Motor neuron (in vitro differentiated cells): Measurements from ENCODE around the gene HPCAL1. TPM values are rescaled to one million over a fixed set of nuclear protein-coding genes. Genes with fewer than 3 reads are reported as not detected.
A peak's percentile ranks its signal among the peaks of the same experiment; 100 is the strongest.

ENCODE experiments used
- ATAC-seq, 8 experiments: fragments of 200-7000 bp; cut with Tn5 transposase; replicated peaks in 6 of 8; 2 replicates each; pipeline ENCODE4 v1.8.0; 2021; ENCODE audit warnings: mild to moderate bottlenecking in 8 of 8, moderate library complexity in 8 of 8
- H3K27ac ChIP-seq, 2 donors: fragments of 250-450 bp; sonication (Bioruptor Pico); 2 replicates each; pipeline ENCODE4 v1.9.0; 2021; ENCODE audit warnings: antibody characterized with exemption in 2 of 2, mild to moderate bottlenecking in 2 of 2, moderate library complexity in 1 of 2
- H3K4me1 ChIP-seq, 2 donors: fragments of 250-450 bp; sonication (Bioruptor Pico); replicated peaks in 1 of 2; 2 replicates each; pipeline ENCODE4 v1.6.1; 2021; ENCODE audit warnings: antibody characterized with exemption in 2 of 2, mild to moderate bottlenecking in 2 of 2, moderate library complexity in 1 of 2
- H3K4me3 ChIP-seq, 5 donors: fragments of 250-450 bp; sonication (Bioruptor Pico); 2 replicates each; pipeline ENCODE4 v1.9.0; 2021; ENCODE audit warnings: antibody characterized with exemption in 5 of 5, mild to moderate bottlenecking in 5 of 5, moderate library complexity in 4 of 5
- WGBS, 10 experiments: fragments of 450-650 bp; shearing (Covaris generic); methylation state at CpG; one replicate each; pipeline ENCODE4 v1.0.0; 2022; 5-methylcytosine and 5-hydroxymethylcytosine counted together
- in situ Hi-C, 9 experiments: fragments of 400-800 bp; cut with MboI; loops; one replicate each; pipeline ENCODE4 v1.15.0; 2021; ENCODE audit warnings: low sequenced_read_pairs in 9 of 9, low pct_unique_long_range_greater_than_20kb in 2 of 9; ENCODE audit not compliant: unreplicated experiment in 9 of 9
- total RNA-seq, 8 experiments: library from RNA; unstranded; fragments of 300-600 nt; gene quantifications; 2 replicates each; pipeline versions ENCODE4 v1.2.3 to v1.2.4, GENCODE V29; 2022

HPCAL1 gene
- total RNA-seq, 8 experiments from 2014 or later: 19.0 to 43.2 (median 24.9) TPM

GRCh38 chr2:10372862-10373240 lies 70.1 kb downstream of the HPCAL1 start:
- Histone ChIP-seq H3K4me3 (no peak overlapping the region), H3K4me1 (peaks cover 24 to 27% of the 10 kb centered on the region in 2 donors), H3K27ac (no peak overlapping the region)
- in situ Hi-C loops: no loop called here
- no peak for ATAC-seq
- WGBS, 10 experiments: 75 to 93% methylated on average over 3 to 4 of the region's 7 CpGs; no CpG with 5 or more reads in 8 of the 10 experiments

GRCh38 chr2:10373931-10374330 lies 71.2 kb downstream of the HPCAL1 start:
- WGBS, 10 experiments: 62 to 100% (median 78%) methylated on average over 1 to 8 of the region's 10 CpGs; no CpG with 5 or more reads in 6 of the 10 experiments
- no peak for ATAC-seq

DNA sequence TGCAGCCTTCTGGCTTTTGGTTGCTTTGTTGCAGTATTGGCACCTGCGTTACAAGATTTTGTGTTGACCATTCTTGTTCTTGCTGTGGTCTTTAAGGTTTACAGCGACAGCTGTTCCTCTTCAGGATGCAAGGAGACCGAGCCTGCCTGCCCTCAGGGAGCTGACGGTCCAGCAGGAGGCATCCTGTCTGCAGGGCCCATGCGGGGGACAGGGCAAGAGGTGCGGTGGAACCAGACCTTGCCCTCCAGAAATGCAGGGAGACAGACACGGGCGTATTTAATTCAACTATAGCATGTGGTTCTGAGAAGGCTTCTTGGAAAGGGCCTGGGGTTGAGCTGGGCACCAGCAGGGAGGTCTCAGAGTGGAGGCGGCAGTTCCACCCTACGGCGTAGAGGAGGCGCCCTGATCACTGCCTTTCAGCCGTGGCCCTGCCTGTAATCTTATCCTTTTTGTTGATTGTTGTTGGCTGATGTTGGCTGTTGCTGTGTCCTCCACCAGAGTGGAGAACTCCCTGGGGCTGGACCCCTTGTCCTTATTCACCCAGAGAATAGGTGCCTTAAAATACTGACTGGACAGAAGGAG lies 71.7 kb downstream of the HPCAL1 start:
- Histone ChIP-seq H3K4me1 (peaks cover 24 to 27% of the 10 kb centered on the region in 2 donors), H3K27ac (no peak overlapping the region), H3K4me3 (no peak overlapping the region)
- in situ Hi-C loops: no loop called here
- no peak for ATAC-seq
- WGBS, 10 experiments: 81 to 100% (median 100%) methylated on average over 1 to 9 of the region's 13 CpGs; no CpG with 5 or more reads in 3 of the 10 experiments

More at GRCh38 chr2:10373931-10374330, 71.2 kb downstream of the HPCAL1 start:
- Histone ChIP-seq H3K4me3 (no peak overlapping the region), H3K4me1 (peaks cover 24 to 27% of the 10 kb centered on the region in 2 donors), H3K27ac (no peak overlapping the region)
- in situ Hi-C loops: no loop called here

DNA sequence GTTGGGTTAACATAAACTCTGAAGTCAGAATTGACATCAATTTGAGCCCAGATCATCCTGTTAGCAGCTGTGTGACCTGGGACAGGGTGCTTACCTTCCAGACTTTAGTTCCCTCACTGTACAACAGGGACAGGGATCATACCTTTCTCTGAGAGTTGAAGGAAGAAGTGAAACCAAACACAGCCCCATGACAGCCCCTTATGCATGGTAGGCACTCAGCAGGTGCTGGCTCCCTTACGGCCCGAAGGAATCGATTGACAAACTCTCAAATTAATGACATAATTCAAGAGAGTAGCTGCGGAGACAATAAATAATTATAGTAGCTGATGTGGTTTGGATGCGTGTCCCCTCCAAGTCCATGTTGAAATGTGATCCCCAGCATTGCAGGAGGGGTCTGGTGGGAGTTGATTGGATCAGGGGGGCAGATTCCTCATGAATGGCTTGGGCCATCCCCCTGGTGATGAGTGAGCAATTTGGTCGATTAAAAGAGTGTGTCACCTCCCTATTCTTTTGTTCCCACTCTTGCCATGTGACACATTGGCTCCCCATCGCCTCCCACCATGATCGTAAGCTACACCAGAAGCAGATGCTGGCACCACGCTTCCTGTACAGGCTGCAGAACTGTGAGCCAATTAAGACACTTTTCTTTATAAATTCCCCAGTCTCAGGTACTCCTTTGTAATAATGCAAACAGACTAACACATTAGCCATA lies 73.0 kb downstream of the HPCAL1 start:
- in situ Hi-C loops: no loop called here
- peak in 5 of 8 experiments; percentile 71 to 86 (median 79) for ATAC-seq
- no peak overlapping the region for H3K27ac ChIP-seq
- H3K4me3 ChIP-seq: no peak overlapping the region
- WGBS, 10 experiments: 0 to 89% (median 51%) methylated on average over 1 to 9 of the region's 9 CpGs; no CpG with 5 or more reads in 1 of the 10 experiments
- H3K4me1 ChIP-seq: peaks cover 24 to 27% of the 10 kb centered on the region in 2 donors

DNA sequence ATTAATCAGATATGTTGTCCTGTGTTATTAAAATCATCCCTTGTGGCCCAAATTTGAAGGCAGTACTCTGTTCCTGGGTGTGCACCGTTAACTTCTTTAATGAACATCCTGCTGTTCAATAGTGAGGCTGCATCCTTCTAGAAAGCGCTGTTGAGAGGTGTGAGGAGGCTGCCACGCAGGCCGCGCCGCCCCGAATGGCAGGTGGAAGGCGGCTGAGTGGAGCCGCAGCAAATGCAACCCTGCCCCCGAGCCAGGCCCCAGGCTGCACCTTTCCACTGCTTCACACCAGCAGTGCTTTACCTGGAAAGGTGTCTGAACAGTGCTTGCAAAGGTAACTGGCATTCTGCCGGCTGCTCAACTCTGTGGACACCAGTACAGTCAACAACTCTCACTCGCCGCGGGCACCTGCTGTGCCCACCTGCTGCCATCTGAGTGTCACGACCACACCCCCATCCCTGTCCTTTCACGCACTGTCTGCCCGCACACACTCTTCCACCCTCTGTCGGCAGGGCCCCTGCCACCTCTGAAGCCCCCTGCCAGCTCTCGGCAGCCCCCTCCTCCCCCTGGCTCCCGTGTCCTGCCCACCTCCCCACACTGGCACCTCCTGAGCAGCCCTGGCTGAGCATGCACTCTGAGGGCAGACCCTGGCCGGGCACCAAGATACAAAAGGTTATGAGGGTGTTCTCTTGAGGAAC lies 74.5 kb downstream of the HPCAL1 start:
- no peak overlapping the region for H3K27ac ChIP-seq
- 86 to 100% (median 94%) methylated on average over 1 to 8 of the region's 21 CpGs; no CpG with 5 or more reads in 4 of the 10 experiments for WGBS, 10 experiments
- H3K4me1 ChIP-seq: peaks cover 24% of the 10 kb centered on the region in 2 donors
- in situ Hi-C loops: no loop called here
- no peak for ATAC-seq
- no peak overlapping the region for H3K4me3 ChIP-seq

DNA sequence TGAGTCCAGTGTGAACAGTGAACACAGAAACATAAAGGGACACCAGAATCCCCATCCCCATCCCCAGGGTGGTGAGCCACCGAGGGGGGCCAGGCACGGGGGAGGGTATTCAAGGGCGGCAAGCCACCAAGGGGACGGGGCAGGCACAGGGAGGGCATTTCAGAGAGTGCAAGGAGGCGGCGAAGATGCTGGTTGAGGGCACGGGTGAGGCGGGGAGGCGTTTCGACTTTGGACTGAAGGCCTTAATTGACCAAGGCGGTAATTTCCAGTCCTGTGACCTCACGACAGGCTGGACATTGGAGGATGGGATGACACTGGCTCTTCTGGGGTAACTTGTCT lies 75.0 kb downstream of the HPCAL1 start:
- in situ Hi-C loops: no loop called here
- 93 to 100% (median 100%) methylated on average over 1 to 3 of the region's 12 CpGs; no CpG with 5 or more reads in 7 of the 10 experiments for WGBS, 10 experiments
- no peak for ATAC-seq
- Histone ChIP-seq H3K4me1 (peaks cover 26 to 29% of the 10 kb centered on the region in 2 donors), H3K27ac (no peak overlapping the region), H3K4me3 (no peak overlapping the region)

- Histone ChIP-seq H3K4me1 (peaks cover 29 to 31% of the 10 kb centered on the region in 2 donors), H3K27ac (no peak overlapping the region), H3K4me3 (no peak overlapping the region)
- 40 to 100% (median 86%) methylated on average over 1 to 7 of the region's 7 CpGs; no CpG with 5 or more reads in 3 of the 10 experiments for WGBS, 10 experiments
- no peak for ATAC-seq
- in situ Hi-C loops: no loop called here
Measured at GRCh38 chr2:10378189-10378588, 75.5 kb downstream of the HPCAL1 start.

- in situ Hi-C loops: no loop called here
- no peak overlapping the region for H3K27ac ChIP-seq
- WGBS, 10 experiments: 74 to 100% (median 97%) methylated on average over 1 to 7 of the region's 9 CpGs; no CpG with 5 or more reads in 5 of the 10 experiments
- no peak overlapping the region for H3K4me3 ChIP-seq
- ATAC-seq: peak in 1 of 8 experiments; percentile 61
- H3K4me1 ChIP-seq: peaks cover 32% of the 10 kb centered on the region in 2 donors
Measured at GRCh38 chr2:10380048-10380926, 77.6 kb downstream of the HPCAL1 start.

- Histone ChIP-seq H3K4me3 (no peak overlapping the region), H3K4me1 (peaks cover 30% of the 10 kb centered on the region in 2 donors), H3K27ac (no peak overlapping the region)
- WGBS, 10 experiments: 17 to 100% (median 79%) methylated on average over 1 to 3 of the region's 3 CpGs; no CpG with 5 or more reads in 3 of the 10 experiments
- in situ Hi-C loops: no loop called here
- peak in 2 of 8 experiments; percentile 37 to 40 for ATAC-seq
Measured at GRCh38 chr2:10381997-10382353, 79.3 kb downstream of the HPCAL1 start.

DNA sequence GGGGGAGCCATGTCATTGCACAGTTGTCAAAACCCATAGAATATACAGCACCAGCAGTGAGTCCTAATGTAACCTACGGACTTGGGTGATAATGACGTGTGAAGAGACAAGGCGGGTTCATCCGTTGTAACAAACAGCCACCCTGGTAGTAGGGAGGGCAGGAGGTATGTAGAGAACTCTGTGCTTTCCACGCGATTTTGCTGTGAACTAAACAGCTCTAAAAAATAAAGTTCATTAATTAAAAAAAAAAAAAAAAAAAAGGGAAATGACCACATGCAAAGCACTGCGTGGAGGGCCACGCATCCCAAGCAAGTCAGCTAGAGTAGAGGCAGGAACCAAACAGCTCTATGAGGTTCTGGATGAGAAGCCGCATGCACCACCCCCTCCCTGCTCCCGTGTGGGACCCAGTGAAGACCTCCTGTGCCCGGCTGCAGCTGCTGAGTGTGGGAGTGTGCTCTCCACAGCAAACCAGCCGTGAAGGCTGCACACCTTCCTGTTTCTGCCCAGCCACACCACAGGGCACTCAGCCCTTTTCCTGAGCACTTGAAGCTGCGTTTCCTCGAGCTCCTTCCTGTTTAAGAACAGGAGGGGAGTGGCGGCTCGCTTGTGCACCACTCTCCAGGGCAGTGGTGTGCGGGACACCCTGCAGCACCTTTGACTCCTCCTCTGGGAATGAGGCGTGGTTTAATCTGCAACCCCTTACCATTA lies 79.8 kb downstream of the HPCAL1 start:
- ATAC-seq: peak in 5 of 8 experiments; percentile 25 to 57 (median 41)
- Histone ChIP-seq H3K4me1 (peaks cover 30% of the 10 kb centered on the region in 2 donors), H3K27ac (no peak overlapping the region), H3K4me3 (no peak overlapping the region)
- in situ Hi-C loops: no loop called here
- WGBS, 10 experiments: 29 to 97% (median 57%) methylated on average over 2 to 12 of the region's 18 CpGs

GRCh38 chr2:10383960-10384734 lies 81.4 kb downstream of the HPCAL1 start:
- Histone ChIP-seq H3K27ac (no peak overlapping the region), H3K4me1 (peaks cover 30% of the 10 kb centered on the region in 2 donors)

More at GRCh38 chr2:10383960-10384734, 81.4 kb downstream of the HPCAL1 start:
- in situ Hi-C loops: no loop called here
- no peak for ATAC-seq
- no peak overlapping the region for H3K4me3 ChIP-seq
- WGBS, 10 experiments: 36 to 100% (median 60%) methylated on average over 1 to 3 of the region's 8 CpGs; no CpG with 5 or more reads in 4 of the 10 experiments
